ENCODE measurements around the gene ATMIN. TPM values are rescaled to one million over a fixed set of nuclear protein-coding genes. Genes with fewer than 3 reads are reported as not detected.

The ATMIN gene
- total and polyA plus RNA-seq, 7 experiments from 2014 or later: 24.9 to 46.9 (median 35.3) TPM

DNA sequence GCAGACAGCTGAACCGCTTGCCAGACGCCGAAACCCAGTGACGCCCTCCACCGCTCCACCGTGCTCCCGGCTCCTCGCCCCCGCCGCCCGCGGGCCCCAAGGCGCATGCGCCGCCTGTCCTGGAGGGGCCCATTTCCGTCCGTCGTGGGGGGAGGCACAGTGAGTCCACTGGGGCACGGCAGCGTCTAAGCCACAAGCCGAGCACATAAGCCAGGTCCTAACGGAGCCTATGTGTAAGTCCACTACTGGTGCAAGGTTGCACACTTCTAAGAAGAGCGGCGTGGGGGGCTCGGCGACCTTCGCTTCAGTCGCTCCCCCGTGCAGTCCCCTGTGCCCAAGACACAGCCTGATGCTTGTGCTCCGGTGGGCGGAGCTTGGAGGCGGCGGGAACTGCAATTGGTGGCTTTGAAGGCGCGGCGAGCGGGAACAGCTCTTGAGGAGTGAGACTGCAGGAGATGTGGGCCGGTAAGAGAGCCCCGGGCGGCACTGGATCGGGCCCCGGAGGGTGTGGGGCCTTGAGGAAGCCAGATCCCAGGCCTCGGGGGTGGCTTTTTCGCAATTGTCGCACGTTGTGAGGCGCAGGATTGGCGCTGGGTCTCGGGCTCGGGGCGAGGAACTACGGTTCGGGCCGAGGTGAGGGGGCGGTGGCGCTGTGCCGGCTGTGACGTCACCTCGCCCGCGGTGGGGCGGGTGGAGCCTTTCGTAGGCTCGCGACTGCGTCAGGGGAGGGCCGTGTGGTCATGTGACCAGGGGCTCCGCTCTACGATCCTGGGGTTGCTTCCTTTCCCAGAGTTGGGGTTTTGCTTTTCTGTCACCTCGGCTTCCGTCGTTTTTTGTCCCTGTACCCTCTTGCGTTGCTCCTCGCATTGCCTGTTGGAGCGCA, 28.6 kb upstream of the ATMIN start, which contains the start of the genes CENPN and CMC2:
Gene CENPN, plus strand, starts transcription at position 402 of the 883 bp plus-strand sequence. CDS start 4,726 bp downstream, outside the sequence.
Gene CMC2, minus strand, starts transcription at position 73 of the 883 bp plus-strand sequence. CDS start 9,491 bp downstream, outside the sequence.
- CTCF ChIA-PET: interaction anchor here (0.6 to 3.0 kb wide), 3 partner anchors 14 to 28 kb away, joined by 3 to 16 read pairs (median 5); partner anchors contain the start of gene ATMIN
- POLR2A ChIA-PET: interaction anchor here (0.6 to 9.0 kb wide), 7 partner anchors 9 to 728 kb away, joined by 3 to 61 read pairs (median 3); partner anchors contain the start of genes ATMIN and C16orf46
- intact Hi-C loops (cut with micrococcal nuclease): loop anchor here (1.0 to 10.0 kb wide), 19 partner anchors 10 to 1732 kb away; partner anchors contain the start of genes ATMIN (in 2 of the 2), CMIP (in 2 of the 2), DYNLRB2 (in 2 of the 2) and GAN (in 2 of the 2)

GRCh38 chr16:81008505-81008789, 27.2 kb upstream of the ATMIN start:
- Histone ChIP-seq H3K4me3 (ENCODE audit: low read length) (no peak overlapping the region), H3K4me1 (ENCODE audit: control insufficient read depth in 2 of 2, insufficient read depth in 2 of 2, low read length in 2 of 2) (peaks cover 18 to 20% of the 10 kb centered on the region in 2 donors), H3K9me3 (ENCODE audit: control insufficient read depth in 2 of 3, low read length in 3 of 3) (no peaks in the 10 kb centered on the region), H3K27me3 (ENCODE audit: control insufficient read depth in 2 of 2, insufficient read depth in 2 of 2, low read length in 2 of 2) (no peaks in the 10 kb centered on the region), H3K27ac (ENCODE audit: low read depth, low read length) (peak overlapping the region; percentile 95), H3K36me3 (ENCODE audit: control insufficient read depth in 2 of 3, insufficient read depth in 3 of 3, low read length in 3 of 3) (peaks cover 0 to 4% (median 0%) of the 10 kb centered on the region in 3 experiments)
- POLR2A ChIA-PET: interaction anchor here (0.8 to 9.0 kb wide), 2 partner anchors 10 to 28 kb away, joined by 3 to 61 read pairs; partner anchors contain the start of gene ATMIN
- no peak for DNase-seq
- no peak for ATAC-seq
- Mint-ChIP-seq H3K36me3 (peaks cover 0 to 9% (median 3%) of the 10 kb centered on the region in 5 donors), H3K27ac (peak overlapping the region; percentile 97 to 100 (median 100)), H3K27me3 (no peaks in the 10 kb centered on the region), H3K4me3 (peak overlapping the region; percentile 83 to 100 (median 96)), H3K4me1 (peaks cover 15 to 58% (median 29%) of the 10 kb centered on the region in 7 donors), H3K9me3 (peaks cover 0 to 7% (median 0%) of the 10 kb centered on the region in 11 donors)
- intact Hi-C loops (cut with micrococcal nuclease): loop anchor here (5.0 to 10.0 kb wide), 9 partner anchors 201 to 1734 kb away; partner anchors contain the start of genes CDYL2 (in 1 of the 2), MAF (in 1 of the 2) and MPHOSPH6 (in 1 of the 2)
- CTCF ChIA-PET: interaction anchor here (3.0 kb wide), 1 partner anchor 26 kb away, joined by 16 read pairs; the partner anchor contains the start of gene ATMIN

More for the DNA sequence above, 28.6 kb upstream of the ATMIN start, which contains the start of the genes CENPN and CMC2:
- peaks cover 0 to 4% (median 0%) of the 10 kb centered on the region in 3 experiments for H3K36me3 ChIP-seq (ENCODE audit: control insufficient read depth in 2 of 3, insufficient read depth in 3 of 3, low read length in 3 of 3)
- Mint-ChIP-seq H3K27ac (peak within 1 kb of the TSS; percentile 97 to 100 (median 100)), H3K9me3 (peaks cover 0 to 7% (median 0%) of the 10 kb centered on the region in 11 donors), H3K27me3 (no peaks in the 10 kb centered on the region), H3K4me1 (peaks cover 21 to 70% (median 40%) of the 10 kb centered on the region in 7 donors), H3K36me3 (peaks cover 0 to 11% (median 0%) of the 10 kb centered on the region in 5 donors), H3K4me3 (peak within 1 kb of the TSS; percentile 83 to 100 (median 96))
- ATAC-seq: peak; percentile 89
- H3K27ac ChIP-seq (ENCODE audit: low read depth, low read length): peak within 1 kb of the TSS; percentile 95
- peak; percentile 98 to 100 (median 99) for DNase-seq
- peaks cover 20 to 21% of the 10 kb centered on the region in 2 donors for H3K4me1 ChIP-seq (ENCODE audit: control insufficient read depth in 2 of 2, insufficient read depth in 2 of 2, low read length in 2 of 2)
- H3K27me3 ChIP-seq (ENCODE audit: control insufficient read depth in 2 of 2, insufficient read depth in 2 of 2, low read length in 2 of 2): no peaks in the 10 kb centered on the region
- H3K9me3 ChIP-seq (ENCODE audit: control insufficient read depth in 2 of 3, low read length in 3 of 3): no peaks in the 10 kb centered on the region
- H3K4me3 ChIP-seq (ENCODE audit: low read length): peak within 1 kb of the TSS; percentile 83

GRCh38 chr16:81012974-81013373, 22.7 kb upstream of the ATMIN start:
- Mint-ChIP-seq H3K27me3 (no peaks in the 10 kb centered on the region), H3K9me3 (peaks cover 0 to 2% (median 0%) of the 10 kb centered on the region in 11 donors), H3K27ac (no peak overlapping the region), H3K36me3 (peaks cover 0 to 23% (median 7%) of the 10 kb centered on the region in 5 donors), H3K4me3 (no peak overlapping the region), H3K4me1 (peaks cover 0 to 26% (median 0%) of the 10 kb centered on the region in 7 donors)
- Histone ChIP-seq H3K27me3 (ENCODE audit: control insufficient read depth in 2 of 2, insufficient read depth in 2 of 2, low read length in 2 of 2) (no peaks in the 10 kb centered on the region), H3K27ac (ENCODE audit: low read depth, low read length) (no peak overlapping the region), H3K36me3 (ENCODE audit: control insufficient read depth in 2 of 3, insufficient read depth in 3 of 3, low read length in 3 of 3) (no peaks in the 10 kb centered on the region), H3K4me3 (ENCODE audit: low read length) (no peak overlapping the region), H3K4me1 (ENCODE audit: control insufficient read depth in 2 of 2, insufficient read depth in 2 of 2, low read length in 2 of 2) (no peaks in the 10 kb centered on the region), H3K9me3 (ENCODE audit: control insufficient read depth in 2 of 3, low read length in 3 of 3) (no peaks in the 10 kb centered on the region)
- intact Hi-C loops (cut with micrococcal nuclease): no loop called here
- CTCF ChIA-PET: no interaction called here
- POLR2A ChIA-PET: no interaction called here
- no peak for DNase-seq
- ATAC-seq: no peak

DNA sequence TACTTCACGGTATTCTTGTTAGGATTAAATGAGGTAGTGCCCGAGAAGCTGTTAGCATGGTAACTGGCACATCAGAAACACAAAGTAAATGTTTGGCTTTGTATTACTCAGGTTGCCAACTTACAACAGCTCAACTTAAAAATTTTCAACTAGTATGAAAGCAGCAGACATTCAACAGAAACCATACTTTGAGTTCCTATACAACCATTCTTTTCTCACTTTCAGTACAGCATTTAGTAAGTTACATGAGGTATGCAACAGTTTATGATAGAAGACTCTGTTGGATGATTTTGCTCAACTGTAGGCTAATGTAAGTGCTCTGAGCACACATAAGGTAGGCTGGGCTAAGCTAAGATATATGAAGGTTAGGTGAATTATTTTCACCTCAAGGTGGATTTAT, 21.0 kb upstream of the ATMIN start:
- H3K27ac ChIP-seq (ENCODE audit: low read depth, low read length): no peak overlapping the region

DNA sequence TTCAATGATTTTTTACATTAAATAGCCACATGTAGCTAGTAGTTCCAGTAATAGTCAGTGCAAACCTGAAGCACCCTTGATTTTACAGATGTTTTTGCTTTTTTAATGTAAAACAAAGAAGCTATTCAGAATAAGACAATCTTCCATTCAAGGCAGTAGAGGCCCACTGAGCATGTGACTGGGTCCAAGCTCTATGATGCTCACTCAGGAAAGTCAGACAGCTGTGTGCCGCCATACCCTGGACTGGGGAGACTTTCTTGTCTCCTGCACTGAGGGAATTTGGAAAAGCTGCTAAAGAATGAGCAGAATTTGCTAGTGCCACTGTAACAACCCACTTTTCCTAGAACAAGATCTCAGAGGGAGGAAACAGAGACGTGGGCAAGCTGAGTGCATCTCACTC, 17.1 kb upstream of the ATMIN start:
- Mint-ChIP-seq H3K36me3 (peaks cover 0 to 33% (median 14%) of the 10 kb centered on the region in 5 donors), H3K4me1 (peaks cover 0 to 2% (median 0%) of the 10 kb centered on the region in 7 donors), H3K27me3 (no peaks in the 10 kb centered on the region), H3K4me3 (no peak overlapping the region), H3K9me3 (no peaks in the 10 kb centered on the region), H3K27ac (peak overlapping the region in 1 of 9 donors; percentile 42)
- DNase-seq (no peak), ATAC-seq (no peak)
- Histone ChIP-seq H3K9me3 (ENCODE audit: control insufficient read depth in 2 of 3, low read length in 3 of 3) (no peaks in the 10 kb centered on the region), H3K4me3 (ENCODE audit: low read length) (no peak overlapping the region), H3K4me1 (ENCODE audit: control insufficient read depth in 2 of 2, insufficient read depth in 2 of 2, low read length in 2 of 2) (no peaks in the 10 kb centered on the region), H3K27ac (ENCODE audit: low read depth, low read length) (no peak overlapping the region), H3K27me3 (ENCODE audit: control insufficient read depth in 2 of 2, insufficient read depth in 2 of 2, low read length in 2 of 2) (no peaks in the 10 kb centered on the region), H3K36me3 (ENCODE audit: control insufficient read depth in 2 of 3, insufficient read depth in 3 of 3, low read length in 3 of 3) (peaks cover 0 to 4% (median 0%) of the 10 kb centered on the region in 3 experiments)
- POLR2A ChIA-PET: interaction anchor here (0.6 to 0.7 kb wide), 2 partner anchors 10 to 21 kb away, joined by 3 read pairs; no protein-coding TSS in a partner anchor
- intact Hi-C loops (cut with micrococcal nuclease): no loop called here
- CTCF ChIA-PET: interaction anchor here (0.7 kb wide), 1 partner anchor 9 kb away, joined by 4 read pairs; no protein-coding TSS in a partner anchor

More for the DNA sequence above, 21.0 kb upstream of the ATMIN start:
- Histone ChIP-seq H3K4me1 (ENCODE audit: control insufficient read depth in 2 of 2, insufficient read depth in 2 of 2, low read length in 2 of 2) (no peaks in the 10 kb centered on the region), H3K9me3 (ENCODE audit: control insufficient read depth in 2 of 3, low read length in 3 of 3) (no peaks in the 10 kb centered on the region), H3K4me3 (ENCODE audit: low read length) (no peak overlapping the region), H3K36me3 (ENCODE audit: control insufficient read depth in 2 of 3, insufficient read depth in 3 of 3, low read length in 3 of 3) (peaks cover 0 to 4% (median 0%) of the 10 kb centered on the region in 3 experiments), H3K27me3 (ENCODE audit: control insufficient read depth in 2 of 2, insufficient read depth in 2 of 2, low read length in 2 of 2) (no peaks in the 10 kb centered on the region)
- Mint-ChIP-seq H3K27me3 (no peaks in the 10 kb centered on the region), H3K27ac (no peak overlapping the region), H3K36me3 (peaks cover 0 to 33% (median 11%) of the 10 kb centered on the region in 5 donors), H3K9me3 (no peaks in the 10 kb centered on the region), H3K4me1 (peaks cover 0 to 10% (median 0%) of the 10 kb centered on the region in 7 donors), H3K4me3 (no peak overlapping the region)
- intact Hi-C loops (cut with micrococcal nuclease): no loop called here
- ChIA-PET POLR2A (interaction anchor here (0.6 kb wide), 1 partner anchor 31 kb away, joined by 3 read pairs; no protein-coding TSS in a partner anchor), CTCF (interaction anchor here (0.9 kb wide), 1 partner anchor 18 kb away, joined by 3 read pairs; no protein-coding TSS in a partner anchor)
- DNase-seq (no peak), ATAC-seq (no peak)

DNA sequence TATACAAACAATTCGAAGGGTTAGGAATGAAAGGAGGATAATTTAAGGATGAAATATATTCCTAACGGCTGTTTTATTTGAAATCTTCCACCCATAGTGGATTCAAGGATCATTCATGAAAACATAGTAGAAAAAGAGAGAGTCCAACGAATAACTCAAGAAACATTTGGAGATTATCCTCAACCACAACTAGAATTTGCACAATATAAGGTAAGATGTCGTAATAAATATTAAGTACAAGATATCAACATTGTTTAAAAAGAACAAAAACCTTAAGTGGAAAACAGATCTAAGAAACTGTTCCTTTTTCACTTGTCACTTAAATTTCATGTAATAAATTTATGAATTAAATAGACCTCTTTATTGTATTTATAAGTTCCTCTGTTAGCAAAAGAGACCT, 9.2 kb upstream of the ATMIN start:
- no peak for ATAC-seq
- DNase-seq: no peak
- Histone ChIP-seq H3K27me3 (ENCODE audit: control insufficient read depth in 2 of 2, insufficient read depth in 2 of 2, low read length in 2 of 2) (no peaks in the 10 kb centered on the region), H3K27ac (ENCODE audit: low read depth, low read length) (no peak overlapping the region), H3K4me3 (ENCODE audit: low read length) (no peak overlapping the region), H3K36me3 (ENCODE audit: control insufficient read depth in 2 of 3, insufficient read depth in 3 of 3, low read length in 3 of 3) (no peaks in the 10 kb centered on the region), H3K4me1 (ENCODE audit: control insufficient read depth in 2 of 2, insufficient read depth in 2 of 2, low read length in 2 of 2) (no peaks in the 10 kb centered on the region), H3K9me3 (ENCODE audit: control insufficient read depth in 2 of 3, low read length in 3 of 3) (no peaks in the 10 kb centered on the region)
- ChIA-PET POLR2A (no interaction called here), CTCF (interaction anchor here (0.7 kb wide), 1 partner anchor 595 kb away, joined by 6 read pairs; no protein-coding TSS in a partner anchor)
- no peaks in the 10 kb centered on the region for H3K27me3 Mint-ChIP-seq
- H3K4me1 Mint-ChIP-seq: no peaks in the 10 kb centered on the region
- H3K36me3 Mint-ChIP-seq: peaks cover 0 to 28% (median 10%) of the 10 kb centered on the region in 5 donors
- no peak overlapping the region for H3K4me3 Mint-ChIP-seq
- no peak overlapping the region for H3K27ac Mint-ChIP-seq
- intact Hi-C loops (cut with micrococcal nuclease): no loop called here
- H3K9me3 Mint-ChIP-seq: no peaks in the 10 kb centered on the region
